Fibroblast of lung (primary cell): ENCODE data around the gene KLHL7.
"Not testable (repeated sequence)": the region's sequence is repeated elsewhere in the genome, so short reads cannot be mapped to it uniquely, and the experiment has no call there.

Experiments
- CTCF ChIP-seq, 2 donors: IDR thresholded peaks in 1 of 2; conservative IDR thresholded peaks in 1 of 2; 1 replicate in 1 of 2; 2 replicates in 1 of 2; pipeline ENCODE4 v1.5.1; 2011 to 2012; ENCODE audit warnings: low read length in 2 of 2, control low read depth in 1 of 2, inconsistent platforms in 1 of 2, low read depth in 1 of 2, mild to moderate bottlenecking in 1 of 2
- EZH2 ChIP-seq: IDR thresholded peaks from 2 replicates; pipeline ENCODE4 v1.5.1; 2012; ENCODE audit warnings: low read length, control low read depth, mild to moderate bottlenecking; ENCODE audit errors: missing control alignments

GRCh38 chr7:23224364-23224763 lies 118.8 kb downstream of the KLHL7 start:
- not testable (repeated sequence) for TF ChIP-seq CTCF (conservative IDR thresholded peaks at IDR 0.05 in 1 of 2, IDR thresholded peaks at IDR 0.05 in 1 of 2; ENCODE audit: low read depth in 1 of 2, low read length in 2 of 2); EZH2
